COLO668 (cell line): ENCODE results near the gene PADI2.
"Not testable (repeated sequence)": the region's sequence is repeated elsewhere in the genome, so short reads cannot be mapped to it uniquely, and the experiment has no call there.

Source experiments
- DNase-seq: peaks from one replicate; lab custom pipeline; 2025; ENCODE audit not compliant: unreplicated experiment; lab: John Stamatoyannopoulos, UW

The PADI2 gene

GRCh38 chr1:17086751-17087150 is 32.5 kb downstream of the PADI2 start:
- no peak for DNase-seq

- no peak for DNase-seq
Observed at GRCh38 chr1:17084787-17085186, 34.5 kb downstream of the PADI2 start.

- no peak for DNase-seq
Observed at GRCh38 chr1:17082761-17083160, 36.5 kb downstream of the PADI2 start.

- DNase-seq: no peak
Observed at GRCh38 chr1:17081439-17081838, 37.8 kb downstream of the PADI2 start.

GRCh38 chr1:17080880-17081279 is 38.4 kb downstream of the PADI2 start:
- no peak for DNase-seq

GRCh38 chr1:17080085-17080759 is 39.0 kb downstream of the PADI2 start:
- DNase-seq: no peak

- no peak for DNase-seq
Observed at GRCh38 chr1:17078991-17079868, 40.0 kb downstream of the PADI2 start.

- DNase-seq: peak; percentile 23
Observed at GRCh38 chr1:17075470-17076255, 43.6 kb downstream of the PADI2 start.

GRCh38 chr1:17071794-17072193 is 47.5 kb downstream of the PADI2 start:
- DNase-seq: no peak

GRCh38 chr1:17070163-17070525 is 49.1 kb downstream of the PADI2 start:
- DNase-seq: no peak

GRCh38 chr1:17069452-17070162 is 49.6 kb downstream of the PADI2 start:
- DNase-seq: no peak

GRCh38 chr1:17068789-17069188 is 50.5 kb downstream of the PADI2 start:
- no peak for DNase-seq

- no peak for DNase-seq
Observed at GRCh38 chr1:17067465-17068240, 51.6 kb downstream of the PADI2 start.

GRCh38 chr1:17067069-17067426 is 52.2 kb downstream of the PADI2 start:
- DNase-seq: no peak

- DNase-seq: no peak
Observed at GRCh38 chr1:17066361-17067068, 52.7 kb downstream of the PADI2 start.

- DNase-seq: no peak
Observed at GRCh38 chr1:17065666-17066065, 53.6 kb downstream of the PADI2 start.

GRCh38 chr1:17062751-17063150 is 56.5 kb downstream of the PADI2 start:
- DNase-seq: not testable (repeated sequence)

- DNase-seq: no peak
Observed at GRCh38 chr1:17061892-17062291, 57.4 kb downstream of the PADI2 start.

GRCh38 chr1:17061486-17061885 is 57.8 kb downstream of the PADI2 start:
- no peak for DNase-seq

GRCh38 chr1:17060306-17060749 is 58.9 kb downstream of the PADI2 start:
- no peak for DNase-seq
